Endothelial cell of umbilical vein (primary cell): Measurements from ENCODE around the gene PTGR3. TPM values are rescaled to one million over a fixed set of nuclear protein-coding genes. Genes with fewer than 3 reads are reported as not detected.

Experiments
- BruUV-seq: library from RNA; stranded (reverse); fragments of 400-500 nt; replicated peaks from 2 replicates; lab custom pipeline; 2021; lab: Mats Ljungman, UMichigan
- CTCF ChIA-PET: fragments of 300-600, 350-600 bp; sonication (Branson Sonifier 250); formaldehyde crosslinking; loops from one replicate; lab custom pipeline; 2021; ENCODE audit warnings: antibody characterized with exemption, inconsistent platforms; lab: Charles Lee
- POLR2A ChIA-PET: fragments of 300-600, 350-600 bp; sonication (Branson Sonifier 250); formaldehyde crosslinking; loops from one replicate; lab custom pipeline; 2021; ENCODE audit warnings: antibody characterized with exemption, inconsistent platforms; lab: Charles Lee
- DNase-seq: peaks from one replicate; pipeline ENCODE4 v3.0.0-alpha.2; 2011; ENCODE audit warnings: low read depth, low spot score
- FAIRE-seq: peaks from 2 replicates; lab custom pipeline; 2011; peaks lifted over from hg19 to GRCh38; lab: Jason Lieb, UNC
- H2AFZ ChIP-seq: 2 replicates; pipeline ENCODE4 v1.6.0; 2012; ENCODE audit warnings: low read depth, low read length, control low read depth, inconsistent platforms
- H3K27ac ChIP-seq: 2 replicates; pipeline ENCODE4 v1.5.1; 2011; ENCODE audit warnings: low read depth, mild to moderate bottlenecking, control low read depth, low read length, moderate library complexity; ENCODE audit not compliant: insufficient read depth
- H3K27me3 ChIP-seq, 2 experiments: 2 replicates each; pipeline versions ENCODE4 v1.6.0 to v1.6.1; 2011; ENCODE audit warnings: low read length in 2 of 2, mixed read lengths in 1 of 2; ENCODE audit not compliant: control insufficient read depth in 2 of 2, insufficient read depth in 2 of 2
- H3K36me3 ChIP-seq, 2 experiments: 2 replicates in 1 of 2; 3 replicates in 1 of 2; pipeline ENCODE4 v1.5.1; 2011; ENCODE audit warnings: low read length in 2 of 2, mild to moderate bottlenecking in 1 of 2, moderate library complexity in 1 of 2; ENCODE audit not compliant: control insufficient read depth in 2 of 2, insufficient read depth in 2 of 2; ENCODE audit errors: extremely low read depth in 1 of 2
- H3K4me1 ChIP-seq: 3 replicates; pipeline ENCODE4 v1.5.1; 2011; ENCODE audit warnings: mild to moderate bottlenecking, low read length; ENCODE audit not compliant: control insufficient read depth, insufficient read depth; ENCODE audit errors: extremely low read depth
- H3K4me2 ChIP-seq: 2 replicates; pipeline ENCODE4 v1.6.1; 2011; ENCODE audit warnings: low read length, control low read depth, mixed read lengths; ENCODE audit not compliant: insufficient read depth
- H3K4me3 ChIP-seq, 3 experiments: fragments of 200-600 bp in 1 of 3; sonication (generic), shearing (Covaris generic) in 1 of 3; replicated peaks in 1 of 3; 2 replicates each; pipeline ENCODE4 v1.5.1; 2011 to 2016; ENCODE audit warnings: control low read depth in 3 of 3, low read length in 3 of 3, mild to moderate bottlenecking in 2 of 3, inconsistent platforms in 1 of 3, low read depth in 1 of 3, moderate library complexity in 1 of 3; ENCODE audit not compliant: insufficient read depth in 1 of 3
- H3K79me2 ChIP-seq: 2 replicates; pipeline ENCODE4 v1.6.0; 2012; ENCODE audit warnings: low read length, inconsistent platforms; ENCODE audit not compliant: control insufficient read depth, insufficient read depth
- H3K9ac ChIP-seq: replicated peaks from 2 replicates; pipeline ENCODE3; 2011; ENCODE audit warnings: low read length, control low read depth; ENCODE audit not compliant: insufficient read depth; ENCODE audit errors: extremely low read depth
- H3K9me1 ChIP-seq: replicated peaks from 3 replicates; pipeline ENCODE4 v1.6.0; 2011; ENCODE audit warnings: mild to moderate bottlenecking, low read length; ENCODE audit not compliant: control insufficient read depth, insufficient read depth; ENCODE audit errors: extremely low read depth
- H3K9me3 ChIP-seq: replicated peaks from 2 replicates; pipeline ENCODE4 v1.5.1; 2012; ENCODE audit warnings: low read length, inconsistent platforms; ENCODE audit not compliant: control insufficient read depth, insufficient read depth
- H4K20me1 ChIP-seq: replicated peaks from 2 replicates; pipeline ENCODE3; 2011; ENCODE audit warnings: mild to moderate bottlenecking, low read length; ENCODE audit not compliant: control insufficient read depth, insufficient read depth; ENCODE audit errors: extremely low read depth
- EZH2 ChIP-seq: IDR thresholded peaks from 2 replicates; pipeline ENCODE4 v1.6.1; 2012; ENCODE audit warnings: borderline replicate concordance, low read depth, mild to moderate bottlenecking, moderate library complexity, low read length, inconsistent platforms; ENCODE audit not compliant: severe bottlenecking
- FOS ChIP-seq: IDR thresholded peaks from 2 replicates; pipeline ENCODE4 v1.6.1; 2011; ENCODE audit warnings: mild to moderate bottlenecking, low read length, moderate library complexity, borderline replicate concordance; ENCODE audit not compliant: insufficient read depth
- GATA2 ChIP-seq: IDR thresholded peaks from 2 replicates; pipeline ENCODE4 v1.7.0; 2011; ENCODE audit warnings: low read depth, mild to moderate bottlenecking, moderate library complexity, mixed read lengths, low read length; ENCODE audit not compliant: insufficient read length, insufficient read depth
- MYC ChIP-seq: IDR thresholded peaks from one replicate; pipeline ENCODE4 v1.6.1; 2011; ENCODE audit warnings: mild to moderate bottlenecking, low read depth, low read length
- POLR2A ChIP-seq: IDR thresholded peaks from 2 replicates; pipeline ENCODE4 v1.6.1; 2012; ENCODE audit warnings: low read depth, mild to moderate bottlenecking, control low read depth, low read length
- POLR2AphosphoS5 ChIP-seq: IDR thresholded peaks from 2 replicates; pipeline ENCODE4 v1.6.1; 2012; ENCODE audit warnings: low read depth, mild to moderate bottlenecking, control low read depth, low read length, moderate library complexity; ENCODE audit not compliant: insufficient read depth
- dilution Hi-C: fragments of 300-500 bp; cut with MboI; formaldehyde crosslinking; loops from one replicate; pipeline ENCODE4 v1.15.0; 2019; ENCODE audit warnings: low sequenced_read_pairs; ENCODE audit not compliant: extremely low pct_ligation_motif_present
- intact Hi-C: fragments of 100-400 bp; cut with micrococcal nuclease; formaldehyde crosslinking; loops from one replicate; pipeline ENCODE4 v1.10.0; 2022
- polyA plus RNA-seq, 4 experiments: library from polyadenylated mRNA; depleted of rRNA in 3 of 4; stranded (reverse) in 3 of 4; unstranded in 1 of 4; fragments of >200 nt; gene quantifications; 2 replicates each; pipeline versions ENCODE4 v1.2.1 to v1.2.3, GENCODE V29; 2011 to 2012; ENCODE audit warnings: missing spikeins in 1 of 4
- total RNA-seq: library from RNA; stranded (reverse); gene quantifications from 2 replicates; pipeline ENCODE4 v1.2.3, GENCODE V29; 2021
- TF ChIP-seq, protein P1 (sequence below), 2 donors: IDR thresholded peaks; 1 replicate in 1 of 2; 2 replicates in 1 of 2; pipeline ENCODE4 v1.5.1; 2011; ENCODE audit warnings: low read length in 2 of 2, mild to moderate bottlenecking in 2 of 2, moderate library complexity in 2 of 2, control low read depth in 1 of 2, inconsistent platforms in 1 of 2, low read depth in 1 of 2; ENCODE audit not compliant: insufficient read depth in 1 of 2; ENCODE audit errors: extremely low read depth in 1 of 2

PTGR3 gene
- total and polyA plus RNA-seq, 2 donors (not counting 3 experiments of a cell fraction or from before 2014, with no cell fraction given), result 13.9 to 21.9 TPM

GRCh38 chr18:75165926-75166325 lies 43.0 kb downstream of the PTGR3 start:
- H4K20me1 ChIP-seq, result no peaks in the 10 kb centered on the region
- peaks cover 0 to 5% of the 10 kb centered on the region in 2 experiments for H3K27me3 ChIP-seq
- H3K4me2 ChIP-seq, result no peak overlapping the region
- no peaks in the 10 kb centered on the region for H3K9me3 ChIP-seq
- TF ChIP-seq POLR2A (no peak), MYC (no peak), POLR2AphosphoS5 (no peak), GATA2 (no peak), EZH2 (no peak), FOS (no peak)
- TF ChIP-seq, protein P1, sequence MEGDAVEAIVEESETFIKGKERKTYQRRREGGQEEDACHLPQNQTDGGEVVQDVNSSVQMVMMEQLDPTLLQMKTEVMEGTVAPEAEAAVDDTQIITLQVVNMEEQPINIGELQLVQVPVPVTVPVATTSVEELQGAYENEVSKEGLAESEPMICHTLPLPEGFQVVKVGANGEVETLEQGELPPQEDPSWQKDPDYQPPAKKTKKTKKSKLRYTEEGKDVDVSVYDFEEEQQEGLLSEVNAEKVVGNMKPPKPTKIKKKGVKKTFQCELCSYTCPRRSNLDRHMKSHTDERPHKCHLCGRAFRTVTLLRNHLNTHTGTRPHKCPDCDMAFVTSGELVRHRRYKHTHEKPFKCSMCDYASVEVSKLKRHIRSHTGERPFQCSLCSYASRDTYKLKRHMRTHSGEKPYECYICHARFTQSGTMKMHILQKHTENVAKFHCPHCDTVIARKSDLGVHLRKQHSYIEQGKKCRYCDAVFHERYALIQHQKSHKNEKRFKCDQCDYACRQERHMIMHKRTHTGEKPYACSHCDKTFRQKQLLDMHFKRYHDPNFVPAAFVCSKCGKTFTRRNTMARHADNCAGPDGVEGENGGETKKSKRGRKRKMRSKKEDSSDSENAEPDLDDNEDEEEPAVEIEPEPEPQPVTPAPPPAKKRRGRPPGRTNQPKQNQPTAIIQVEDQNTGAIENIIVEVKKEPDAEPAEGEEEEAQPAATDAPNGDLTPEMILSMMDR (IDR thresholded peaks at IDR 0.05; ENCODE audit: extremely low read depth in 1 of 2, insufficient read depth in 1 of 2, low read depth in 1 of 2, low read length in 2 of 2), result no peak
- intact Hi-C loops, result no loop called here
- no TSS peak for BruUV-seq
- no peaks in the 10 kb centered on the region for H3K4me1 ChIP-seq
- H3K9ac ChIP-seq, result no peak overlapping the region
- no peak overlapping the region for H2AFZ ChIP-seq
- dilution Hi-C loops, result no loop called here
- no peak overlapping the region for H3K4me3 ChIP-seq
- no peaks in the 10 kb centered on the region for H3K9me1 ChIP-seq
- CTCF ChIA-PET, result interaction anchor here (1.1 kb wide), 1 partner anchor 124 kb away, joined by 5 read pairs; no protein-coding TSS in a partner anchor
- FAIRE-seq (no peak), DNase-seq (no peak)
- H3K79me2 ChIP-seq, result no peaks in the 10 kb centered on the region
- POLR2A ChIA-PET, result no interaction called here
- no peak overlapping the region for H3K27ac ChIP-seq
- no peaks in the 10 kb centered on the region for H3K36me3 ChIP-seq
